Kidney epithelial cell (primary cell): ENCODE measurements around the gene NANP. TPM values are rescaled to one million over a fixed set of nuclear protein-coding genes. Genes with fewer than 3 reads are reported as not detected.
"Not testable (repeated sequence)": the region's sequence is repeated elsewhere in the genome, so short reads cannot be mapped to it uniquely, and the experiment has no call there.

Experiments used
- DNase-seq: peaks from one replicate; pipeline ENCODE4 v3.0.0-alpha.2; 2010; ENCODE audit warnings: low read depth
- H3K27me3 ChIP-seq: 2 replicates; pipeline ENCODE4 v1.6.0; 2011; ENCODE audit warnings: low read length; ENCODE audit not compliant: control insufficient read depth, insufficient read depth
- H3K36me3 ChIP-seq: 2 replicates; pipeline ENCODE4 v1.5.1; 2011; ENCODE audit warnings: low read length; ENCODE audit not compliant: control insufficient read depth, insufficient read depth
- H3K4me3 ChIP-seq: 2 replicates; pipeline ENCODE4 v1.5.1; 2011; ENCODE audit warnings: low read depth, mild to moderate bottlenecking, control low read depth, low read length
- CTCF ChIP-seq: IDR thresholded peaks from 2 replicates; pipeline ENCODE4 v1.5.1; 2011; ENCODE audit warnings: mild to moderate bottlenecking, moderate library complexity, low read length, control low read depth, inconsistent platforms; ENCODE audit not compliant: insufficient read depth, poor library complexity, severe bottlenecking
- total RNA-seq: library from RNA; depleted of rRNA; stranded (reverse); fragments of >200 nt; gene quantifications from 2 replicates; pipeline ENCODE4 v1.2.3, GENCODE V29; 2015

Gene NANP
- total RNA-seq, 1 donor from 2014 or later: 7.0 TPM

- TF ChIP-seq CTCF: no peak
- H3K27me3 ChIP-seq: no peaks in the 10 kb centered on the region
These were observed 1.8 kb downstream of the NANP start for GRCh38 chr20:25622049-25622448.

GRCh38 chr20:25619514-25619913 is 4.3 kb downstream of the NANP start:
- no peak for TF ChIP-seq CTCF
- no peak for DNase-seq
- Histone ChIP-seq H3K36me3 (no peaks in the 10 kb centered on the region), H3K27me3 (no peaks in the 10 kb centered on the region), H3K4me3 (no peak overlapping the region)

More at GRCh38 chr20:25622049-25622448, 1.8 kb downstream of the NANP start:
- H3K4me3 ChIP-seq: no peak overlapping the region
- no peak for DNase-seq
- H3K36me3 ChIP-seq: no peaks in the 10 kb centered on the region

- no peaks in the 10 kb centered on the region for H3K36me3 ChIP-seq
- DNase-seq: no peak
These were observed 15.0 kb downstream of the NANP start for GRCh38 chr20:25608774-25609173.

GRCh38 chr20:25606094-25606695 is 17.6 kb downstream of the NANP start:
- Histone ChIP-seq H3K27me3 (no peaks in the 10 kb centered on the region), H3K4me3 (no peak overlapping the region), H3K36me3 (no peaks in the 10 kb centered on the region)
- DNase-seq: no peak
- no peak for TF ChIP-seq CTCF

More at GRCh38 chr20:25608774-25609173, 15.0 kb downstream of the NANP start:
- TF ChIP-seq CTCF: no peak
- Histone ChIP-seq H3K27me3 (no peaks in the 10 kb centered on the region), H3K4me3 (no peak overlapping the region)

- no peak for TF ChIP-seq CTCF
- no peak overlapping the region for H3K4me3 ChIP-seq
- H3K36me3 ChIP-seq: no peaks in the 10 kb centered on the region
These were observed 18.7 kb downstream of the NANP start for GRCh38 chr20:25605148-25605547.

GRCh38 chr20:25604611-25605010 is 19.2 kb downstream of the NANP start:
- TF ChIP-seq CTCF: no peak
- no peak overlapping the region for H3K4me3 ChIP-seq
- DNase-seq: no peak
- H3K27me3 ChIP-seq: no peaks in the 10 kb centered on the region
- H3K36me3 ChIP-seq: no peaks in the 10 kb centered on the region

More at GRCh38 chr20:25605148-25605547, 18.7 kb downstream of the NANP start:
- H3K27me3 ChIP-seq: no peaks in the 10 kb centered on the region
- no peak for DNase-seq

GRCh38 chr20:25602914-25603309 is 20.9 kb downstream of the NANP start:
- H3K4me3 ChIP-seq, H3K36me3 ChIP-seq, H3K27me3 ChIP-seq, DNase-seq: not testable (repeated sequence)

- not testable (repeated sequence) for DNase-seq, H3K36me3 ChIP-seq, H3K4me3 ChIP-seq, H3K27me3 ChIP-seq
These were observed 21.5 kb downstream of the NANP start for GRCh38 chr20:25602191-25602913.
